HepG2 (cell line): Measurements from ENCODE around the gene RAI2. TPM values are rescaled to one million over a fixed set of nuclear protein-coding genes. Genes with fewer than 3 reads are reported as not detected.

Source experiments
- ATAC-seq: fragments of 200-7000 bp; cut with Tn5 transposase; 3 replicates; pipeline ENCODE4 v1.9.1; 2020; ENCODE audit warnings: mild to moderate bottlenecking, moderate library complexity
- BruUV-seq: library from RNA; stranded (reverse); fragments of 400-500 nt; replicated peaks from 2 replicates; lab custom pipeline; 2021; lab: Mats Ljungman, UMichigan
- CTCF ChIA-PET: fragments of 300-600 bp; formaldehyde crosslinking; extraction: SDS; loops from one replicate; lab custom pipeline; 2021; ENCODE audit warnings: low total read pairs, inconsistent platforms, low intra/inter-chr PET ratio; lab: Yijun Ruan, JAX
- POLR2A ChIA-PET: fragments of 350-600 bp; sonication (Branson Sonifier 250); formaldehyde crosslinking; loops from one replicate; lab custom pipeline; 2020; ENCODE audit warnings: antibody characterized with exemption, inconsistent platforms; lab: Yijun Ruan, JAX
- DNase-seq: peaks from one replicate; pipeline ENCODE4 v3.0.0-alpha.2; 2015; ENCODE audit warnings: low spot score
- FAIRE-seq: peaks from 3 replicates; lab custom pipeline; 2011; peaks lifted over from hg19 to GRCh38; lab: Jason Lieb, UNC
- H2AFZ ChIP-seq: one replicate; pipeline ENCODE4 v1.6.1; 2011; ENCODE audit warnings: low read length, inconsistent platforms
- H3K27ac ChIP-seq: fragments of 300-600 bp; 3 replicates; pipeline ENCODE4 v1.8.0; 2011; ENCODE audit warnings: mixed run types, mild to moderate bottlenecking, mixed read lengths, low read length, inconsistent platforms; ENCODE audit not compliant: insufficient read depth; ENCODE audit errors: extremely low read length
- H3K27me3 ChIP-seq, 2 experiments: fragments of 200-600 bp in 1 of 2; 2 replicates in 1 of 2; 3 replicates in 1 of 2; pipeline versions ENCODE4 v1.6.0 to v1.8.0; 2011; ENCODE audit warnings: low read length in 2 of 2, mild to moderate bottlenecking in 2 of 2, moderate library complexity in 2 of 2, inconsistent platforms in 1 of 2; ENCODE audit not compliant: insufficient read depth in 2 of 2, control insufficient read depth in 1 of 2
- H3K36me3 ChIP-seq, 2 experiments: fragments of 200-600 bp in 1 of 2; replicated peaks in 1 of 2; 2 replicates in 1 of 2; 3 replicates in 1 of 2; pipeline versions ENCODE4 v1.5.1 to v1.8.0; 2011; ENCODE audit warnings: low read length in 2 of 2, inconsistent platforms in 1 of 2; ENCODE audit not compliant: insufficient read depth in 2 of 2, control insufficient read depth in 1 of 2
- H3K4me1 ChIP-seq: 2 replicates; pipeline ENCODE4 v1.5.1; 2012; ENCODE audit warnings: low read length, inconsistent platforms; ENCODE audit not compliant: insufficient read depth
- H3K4me2 ChIP-seq: 2 replicates; pipeline ENCODE4 v1.6.0; 2011; ENCODE audit warnings: low read depth, low read length, inconsistent platforms
- H3K4me3 ChIP-seq, 3 experiments: fragments of 200-600 bp in 1 of 3; sonication (generic), shearing (Covaris generic) in 1 of 3; replicated peaks in 1 of 3; 2 replicates each; pipeline ENCODE4 v1.5.1; 2011 to 2016; ENCODE audit warnings: low read length in 3 of 3, inconsistent platforms in 2 of 3, low read depth in 2 of 3, mild to moderate bottlenecking in 2 of 3, control low read depth in 1 of 3, mixed read lengths in 1 of 3; ENCODE audit not compliant: insufficient read depth in 1 of 3
- H3K79me2 ChIP-seq: one replicate; pipeline ENCODE4 v1.6.1; 2011; ENCODE audit warnings: low read length, inconsistent platforms; ENCODE audit not compliant: insufficient read depth
- H3K9ac ChIP-seq: 2 replicates; pipeline ENCODE4 v1.6.0; 2011; ENCODE audit warnings: mild to moderate bottlenecking, low read depth, low read length, inconsistent platforms; ENCODE audit not compliant: insufficient read depth
- H3K9me3 ChIP-seq: 2 replicates; pipeline ENCODE4 v1.5.1; 2012; ENCODE audit warnings: mild to moderate bottlenecking, low read length
- H4K20me1 ChIP-seq: 2 replicates; pipeline ENCODE4 v1.6.0; 2011; ENCODE audit warnings: inconsistent platforms, mild to moderate bottlenecking, low read length, moderate library complexity; ENCODE audit not compliant: insufficient read depth
- KDM3A ChIP-seq: IDR thresholded peaks from 2 replicates; pipeline ENCODE4 v1.6.1; 2018; ENCODE audit warnings: low read depth, missing compliant biosample characterization
- MTF1 ChIP-seq: sonication (generic); formaldehyde crosslinking; IDR thresholded peaks from 2 replicates; pipeline ENCODE4 v1.5.0; 2020; ENCODE audit warnings: missing genetic modification reagents
- SOX13 ChIP-seq, 3 experiments: fragments of 450-650 bp in 1 of 3; sonication (generic) in 1 of 3; formaldehyde crosslinking in 1 of 3; IDR thresholded peaks in 2 of 3; conservative IDR thresholded peaks in 1 of 3; 2 replicates each; pipeline versions ENCODE4 v1.5.0 to v1.6.1; 2016 to 2020; ENCODE audit warnings: antibody characterized with exemption in 1 of 3, mild to moderate bottlenecking in 1 of 3, missing compliant biosample characterization in 1 of 3, missing genetic modification reagents in 1 of 3, moderate library complexity in 1 of 3
- ZFYVE20 ChIP-seq: sonication (generic); formaldehyde crosslinking; IDR thresholded peaks from 2 replicates; pipeline ENCODE4 v1.8.0; 2023; ENCODE audit warnings: low read depth, mild to moderate bottlenecking, moderate library complexity, missing genetic modification reagents, borderline replicate concordance
- WGBS: methylation state at CpG from one replicate; pipeline ENCODE4 v1.1.6; 2017; ENCODE audit warnings: low lambda C conversion rate; 5-methylcytosine and 5-hydroxymethylcytosine counted together
- in situ Hi-C: cut with HindIII; loops from 2 replicates; pipeline ENCODE4 v1.10.0; 2017; ENCODE audit warnings: low pct_unique_long_range_greater_than_20kb; ENCODE audit not compliant: extremely low pct_ligation_motif_present
- intact Hi-C: fragments of 100-400 bp; cut with micrococcal nuclease; formaldehyde crosslinking; loops from one replicate; pipeline ENCODE4 v1.10.0; 2022; ENCODE audit not compliant: unreplicated experiment
- polyA plus RNA-seq, 8 experiments: library from polyadenylated mRNA; depleted of rRNA in 3 of 8; stranded (reverse) in 7 of 8; unstranded in 1 of 8; fragments of >200 nt; fragmentation: Illumina TruSeq in 4 of 8; extraction: Trizol in 4 of 8; gene quantifications; 2 replicates each; pipeline versions ENCODE4 v1.2.1 to v1.2.3, GENCODE V29; 2011 to 2016; ENCODE audit warnings: low read depth in 4 of 8, missing spikeins in 1 of 8, mixed read lengths in 1 of 8; ENCODE audit not compliant: insufficient read depth in 1 of 8
- total RNA-seq, 5 experiments: library from RNA; depleted of rRNA; stranded (reverse); fragments of >200 nt; fragmentation: Illumina TruSeq; extraction: Trizol; gene quantifications; 2 replicates each; pipeline ENCODE4 v1.2.3, GENCODE V29; 2016; ENCODE audit warnings: low read depth in 1 of 5
- TF ChIP-seq, protein P1 (sequence below): sonication (generic); formaldehyde crosslinking; IDR thresholded peaks from 2 replicates; pipeline ENCODE4 v1.4.0; 2020; ENCODE audit warnings: missing genetic modification reagents
- TF ChIP-seq, protein P2 (sequence below): sonication (generic); formaldehyde crosslinking; IDR thresholded peaks from 2 replicates; pipeline ENCODE4 v1.9.0; 2021; ENCODE audit warnings: missing genetic modification reagents, mild to moderate bottlenecking, borderline replicate concordance

The RAI2 gene
- total and polyA plus RNA-seq, 2 of the 13 experiments (the other 11 are each of a cell fraction or from before 2014, with no cell fraction given), result not detected

GRCh38 chrX:17803449-17803848, 57.6 kb downstream of the RAI2 start (continued):
- TF ChIP-seq, protein P1, sequence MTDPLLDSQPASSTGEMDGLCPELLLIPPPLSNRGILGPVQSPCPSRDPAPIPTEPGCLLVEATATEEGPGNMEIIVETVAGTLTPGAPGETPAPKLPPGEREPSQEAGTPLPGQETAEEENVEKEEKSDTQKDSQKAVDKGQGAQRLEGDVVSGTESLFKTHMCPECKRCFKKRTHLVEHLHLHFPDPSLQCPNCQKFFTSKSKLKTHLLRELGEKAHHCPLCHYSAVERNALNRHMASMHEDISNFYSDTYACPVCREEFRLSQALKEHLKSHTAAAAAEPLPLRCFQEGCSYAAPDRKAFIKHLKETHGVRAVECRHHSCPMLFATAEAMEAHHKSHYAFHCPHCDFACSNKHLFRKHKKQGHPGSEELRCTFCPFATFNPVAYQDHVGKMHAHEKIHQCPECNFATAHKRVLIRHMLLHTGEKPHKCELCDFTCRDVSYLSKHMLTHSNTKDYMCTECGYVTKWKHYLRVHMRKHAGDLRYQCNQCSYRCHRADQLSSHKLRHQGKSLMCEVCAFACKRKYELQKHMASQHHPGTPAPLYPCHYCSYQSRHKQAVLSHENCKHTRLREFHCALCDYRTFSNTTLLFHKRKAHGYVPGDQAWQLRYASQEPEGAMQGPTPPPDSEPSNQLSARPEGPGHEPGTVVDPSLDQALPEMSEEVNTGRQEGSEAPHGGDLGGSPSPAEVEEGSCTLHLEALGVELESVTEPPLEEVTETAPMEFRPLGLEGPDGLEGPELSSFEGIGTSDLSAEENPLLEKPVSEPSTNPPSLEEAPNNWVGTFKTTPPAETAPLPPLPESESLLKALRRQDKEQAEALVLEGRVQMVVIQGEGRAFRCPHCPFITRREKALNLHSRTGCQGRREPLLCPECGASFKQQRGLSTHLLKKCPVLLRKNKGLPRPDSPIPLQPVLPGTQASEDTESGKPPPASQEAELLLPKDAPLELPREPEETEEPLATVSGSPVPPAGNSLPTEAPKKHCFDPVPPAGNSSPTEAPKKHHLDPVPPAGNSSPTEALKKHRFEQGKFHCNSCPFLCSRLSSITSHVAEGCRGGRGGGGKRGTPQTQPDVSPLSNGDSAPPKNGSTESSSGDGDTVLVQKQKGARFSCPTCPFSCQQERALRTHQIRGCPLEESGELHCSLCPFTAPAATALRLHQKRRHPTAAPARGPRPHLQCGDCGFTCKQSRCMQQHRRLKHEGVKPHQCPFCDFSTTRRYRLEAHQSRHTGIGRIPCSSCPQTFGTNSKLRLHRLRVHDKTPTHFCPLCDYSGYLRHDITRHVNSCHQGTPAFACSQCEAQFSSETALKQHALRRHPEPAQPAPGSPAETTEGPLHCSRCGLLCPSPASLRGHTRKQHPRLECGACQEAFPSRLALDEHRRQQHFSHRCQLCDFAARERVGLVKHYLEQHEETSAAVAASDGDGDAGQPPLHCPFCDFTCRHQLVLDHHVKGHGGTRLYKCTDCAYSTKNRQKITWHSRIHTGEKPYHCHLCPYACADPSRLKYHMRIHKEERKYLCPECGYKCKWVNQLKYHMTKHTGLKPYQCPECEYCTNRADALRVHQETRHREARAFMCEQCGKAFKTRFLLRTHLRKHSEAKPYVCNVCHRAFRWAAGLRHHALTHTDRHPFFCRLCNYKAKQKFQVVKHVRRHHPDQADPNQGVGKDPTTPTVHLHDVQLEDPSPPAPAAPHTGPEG (CRISPR knock-in tag), result no peak
- no peak for TF ChIP-seq KDM3A (CRISPR knock-in tag)

DNA sequence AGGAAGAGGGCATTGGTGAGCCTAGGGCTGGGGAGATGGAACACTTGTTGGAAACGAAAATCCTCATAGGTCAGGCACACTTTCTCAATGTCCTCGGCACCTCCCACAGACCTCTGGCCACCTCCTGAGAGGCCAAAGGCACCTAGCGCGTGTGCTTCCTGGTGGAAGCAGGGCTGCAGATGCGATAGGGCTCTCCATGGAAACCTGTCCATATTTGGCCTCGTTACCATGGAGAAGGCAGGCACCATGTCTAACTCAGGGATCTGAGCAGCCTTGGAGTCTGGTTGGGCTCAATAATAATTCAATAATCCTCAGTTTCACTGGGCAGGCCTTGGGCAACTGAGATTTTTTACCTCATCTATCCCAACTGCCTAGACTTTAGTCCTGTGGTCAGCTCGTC, 58.3 kb downstream of the RAI2 start:
- CTCF ChIA-PET, result no interaction called here
- POLR2A ChIA-PET, result no interaction called here
- no peak for ATAC-seq
- Histone ChIP-seq H3K79me2 (no peaks in the 10 kb centered on the region), H4K20me1 (no peaks in the 10 kb centered on the region), H3K9ac (no peak overlapping the region), H3K27me3 (no peaks in the 10 kb centered on the region), H3K4me2 (no peak overlapping the region), H3K4me3 (no peak overlapping the region), H3K4me1 (no peaks in the 10 kb centered on the region), H3K27ac (no peak overlapping the region), H3K36me3 (no peaks in the 10 kb centered on the region), H2AFZ (no peak overlapping the region)
- BruUV-seq, result no TSS peak
- 80% methylated on average over 1 of the region's 7 CpGs for WGBS
- intact Hi-C loops, result no loop called here
- in situ Hi-C loops, result loop anchor here (25.0 kb wide), 1 partner anchor 585 kb away; no protein-coding TSS in a partner anchor
- DNase-seq, result no peak
- FAIRE-seq, result no peak
- TF ChIP-seq MTF1 (CRISPR knock-in tag) (no peak), SOX13 (IDR thresholded peaks at IDR 0.05) (no peak), SOX13 (CRISPR knock-in tag; conservative IDR thresholded peaks at IDR 0.05 in 1 of 2, IDR thresholded peaks at IDR 0.05 in 1 of 2) (no peak), ZFYVE20 (CRISPR knock-in tag) (no peak)
- TF ChIP-seq, protein P2, sequence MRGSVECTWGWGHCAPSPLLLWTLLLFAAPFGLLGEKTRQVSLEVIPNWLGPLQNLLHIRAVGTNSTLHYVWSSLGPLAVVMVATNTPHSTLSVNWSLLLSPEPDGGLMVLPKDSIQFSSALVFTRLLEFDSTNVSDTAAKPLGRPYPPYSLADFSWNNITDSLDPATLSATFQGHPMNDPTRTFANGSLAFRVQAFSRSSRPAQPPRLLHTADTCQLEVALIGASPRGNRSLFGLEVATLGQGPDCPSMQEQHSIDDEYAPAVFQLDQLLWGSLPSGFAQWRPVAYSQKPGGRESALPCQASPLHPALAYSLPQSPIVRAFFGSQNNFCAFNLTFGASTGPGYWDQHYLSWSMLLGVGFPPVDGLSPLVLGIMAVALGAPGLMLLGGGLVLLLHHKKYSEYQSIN, result no peak
- TF ChIP-seq, all 625 proteins: peak for 0
- H3K9me3 ChIP-seq, result no peaks in the 10 kb centered on the region
